GM21528 (cell line): ENCODE data around the gene ASPRV1.

Source experiments
- ATAC-seq: cut with Tn5 transposase; IDR thresholded peaks from one replicate; pipeline ENCODE4 v1.9.1; 2021; ENCODE audit warnings: mild to moderate bottlenecking, moderate library complexity; ENCODE audit not compliant: unreplicated experiment, low FRiP score

The ASPRV1 gene

DNA sequence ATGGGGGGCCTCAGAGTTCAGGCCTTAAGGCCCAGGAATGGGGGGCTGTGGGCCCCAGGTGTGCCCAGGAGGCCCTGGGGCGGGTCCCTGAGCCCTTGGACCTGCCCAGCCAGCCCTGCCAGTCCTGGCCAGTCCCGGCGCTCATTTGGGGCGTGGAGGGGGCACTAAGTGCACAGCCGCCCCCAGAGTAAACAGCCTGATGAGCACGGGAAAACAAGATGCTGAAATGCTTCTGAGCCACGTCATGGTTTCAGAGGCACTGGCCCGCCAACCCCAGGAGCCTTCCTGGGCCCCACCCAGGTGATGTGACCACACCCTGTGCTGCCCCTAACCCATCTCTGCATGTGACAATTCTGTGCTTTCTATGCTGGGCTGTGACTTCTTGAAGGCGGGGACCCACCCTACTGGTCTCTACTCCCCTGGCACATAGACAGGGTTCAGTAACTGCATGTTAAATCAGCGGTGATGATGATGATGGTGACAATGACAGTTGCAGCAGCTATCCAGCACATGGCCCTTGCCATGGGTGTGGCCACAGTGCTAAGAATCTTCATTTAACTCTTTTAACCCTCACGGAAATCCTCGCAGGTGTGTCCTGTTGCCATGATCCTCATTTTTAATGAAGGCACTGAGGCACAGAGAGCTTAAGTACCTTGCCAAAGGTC is 28.1 kb upstream of the ASPRV1 start:
- no peak for ATAC-seq

DNA sequence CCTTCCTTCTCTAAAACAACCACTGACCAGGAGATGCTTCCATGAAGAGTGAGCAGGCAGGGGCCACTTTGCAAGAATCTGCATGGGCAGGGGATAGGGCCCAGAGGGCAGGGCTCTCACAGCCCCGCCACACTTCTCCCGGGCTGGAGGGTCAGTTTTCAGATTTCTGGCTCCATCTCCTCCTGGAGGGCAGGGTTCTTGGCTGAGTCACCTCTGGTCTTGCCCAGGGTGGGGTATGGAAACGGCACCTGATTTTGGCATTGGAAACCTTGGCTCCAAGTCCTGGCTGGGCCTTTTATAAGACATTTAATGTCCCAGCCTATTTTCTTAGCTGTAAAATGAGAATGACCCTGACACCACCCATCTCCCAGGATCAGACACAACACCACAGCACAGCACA is 27.6 kb upstream of the ASPRV1 start:
- ATAC-seq, result no peak

DNA sequence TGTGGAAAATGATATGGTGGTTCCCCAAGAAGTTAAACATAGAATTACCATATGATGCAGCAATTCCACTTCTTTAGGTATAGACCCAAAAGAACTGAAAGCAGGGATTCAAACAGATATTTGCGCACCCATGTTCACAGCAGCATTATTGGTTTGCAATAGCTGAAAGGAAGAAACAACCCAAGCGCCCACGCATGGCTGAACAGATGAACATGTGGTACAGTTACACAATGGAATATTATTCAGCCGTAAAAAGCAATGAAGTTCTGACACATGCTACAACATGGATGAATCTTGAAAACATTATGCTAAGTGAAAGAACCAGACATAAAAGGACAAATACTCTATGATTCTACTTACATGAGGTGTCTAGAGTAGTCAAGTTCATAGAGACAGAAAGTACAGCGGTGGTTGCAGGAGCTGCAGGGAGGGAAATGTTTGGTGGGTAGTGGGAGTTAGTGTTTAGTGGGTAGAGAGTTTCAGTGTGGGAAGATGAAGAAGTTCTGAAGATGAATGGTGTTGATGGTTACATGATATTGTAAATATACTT is 26.7 kb upstream of the ASPRV1 start:
- no peak for ATAC-seq

DNA sequence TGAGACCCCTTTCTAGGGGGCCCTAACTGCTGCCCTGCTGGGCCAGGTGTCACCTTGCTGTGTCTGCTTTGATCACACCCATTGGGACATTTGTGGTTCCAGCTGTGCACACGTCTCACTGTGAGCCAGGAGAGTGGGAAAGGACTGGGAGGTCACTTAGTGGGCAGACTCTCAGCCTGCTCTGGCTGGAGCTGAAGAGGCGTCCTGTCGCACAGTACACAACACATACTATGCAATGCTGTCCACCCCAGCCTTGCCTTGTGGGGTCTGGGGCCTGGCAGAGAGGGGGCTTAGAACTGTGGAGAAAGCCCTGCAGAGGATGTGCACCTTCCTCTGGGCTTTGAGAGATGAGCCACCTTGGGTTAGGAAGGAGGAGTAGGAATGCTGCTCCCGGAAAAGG is 25.3 kb upstream of the ASPRV1 start:
- no peak for ATAC-seq

DNA sequence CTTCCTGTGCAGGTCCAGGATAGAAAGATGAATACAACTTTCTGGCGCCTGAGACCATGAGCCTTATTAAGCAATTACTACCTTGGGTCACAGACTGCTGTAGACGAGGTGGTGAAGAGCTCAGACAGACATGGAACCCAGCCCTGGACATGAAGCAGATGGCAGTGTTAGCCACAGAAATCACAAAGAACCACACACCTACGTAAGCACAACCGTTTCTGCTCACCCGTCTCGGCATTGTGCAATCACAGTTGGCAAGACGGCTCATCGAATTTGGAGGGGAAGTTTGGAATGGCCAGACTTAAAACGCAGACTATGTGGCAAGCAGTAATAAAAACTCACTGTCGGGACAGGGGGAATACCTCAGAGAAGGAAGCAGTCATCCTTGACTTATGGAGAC is 24.3 kb upstream of the ASPRV1 start:
- no peak for ATAC-seq

DNA sequence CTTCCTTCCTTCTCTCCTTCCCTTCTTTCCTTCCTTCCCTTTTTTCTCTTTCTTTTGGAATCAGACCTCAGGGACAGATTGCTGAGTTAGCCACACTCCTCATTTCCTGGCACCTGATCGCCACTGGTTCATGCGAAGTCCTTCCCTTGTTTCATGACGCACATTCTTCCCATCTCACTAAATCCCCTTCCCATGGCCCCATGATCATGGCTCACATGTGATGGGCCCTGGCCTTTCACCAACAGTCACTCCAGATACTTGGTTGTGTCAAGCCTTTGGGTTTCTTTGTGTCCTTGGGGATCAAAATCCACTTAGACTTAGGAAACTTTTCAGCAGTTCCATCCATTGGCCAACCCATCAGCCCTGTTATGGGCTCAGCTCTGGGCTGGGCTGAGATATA is 23.8 kb upstream of the ASPRV1 start:
- no peak for ATAC-seq

DNA sequence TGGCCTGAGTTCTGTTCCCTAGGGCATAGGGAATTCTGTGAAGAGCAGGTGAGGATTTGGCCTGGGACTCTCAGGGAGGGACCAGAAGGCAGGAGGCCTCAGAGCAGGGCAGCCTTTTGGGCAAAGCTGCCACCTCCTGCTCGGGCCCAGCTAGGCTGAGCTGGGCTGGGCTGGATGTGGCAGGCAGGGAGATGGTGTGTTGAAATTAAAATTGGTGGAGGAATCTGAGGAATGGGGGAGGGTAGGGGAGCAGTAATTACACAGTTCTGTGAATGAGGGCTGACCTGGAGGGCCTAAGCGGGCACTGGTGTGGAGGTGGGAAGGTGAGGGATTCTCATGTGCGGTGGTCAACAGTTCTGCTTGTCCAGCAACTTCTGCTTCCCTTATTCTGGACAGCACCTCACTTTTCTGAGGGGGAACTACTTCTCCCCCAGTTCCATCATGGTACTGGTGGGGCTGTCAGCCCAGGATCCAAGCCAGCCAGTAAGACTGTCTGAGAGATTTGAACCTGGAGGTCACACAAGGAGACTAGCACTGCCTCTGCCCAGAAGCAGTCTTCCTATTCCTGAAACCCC is 22.0 kb upstream of the ASPRV1 start:
- no peak for ATAC-seq

DNA sequence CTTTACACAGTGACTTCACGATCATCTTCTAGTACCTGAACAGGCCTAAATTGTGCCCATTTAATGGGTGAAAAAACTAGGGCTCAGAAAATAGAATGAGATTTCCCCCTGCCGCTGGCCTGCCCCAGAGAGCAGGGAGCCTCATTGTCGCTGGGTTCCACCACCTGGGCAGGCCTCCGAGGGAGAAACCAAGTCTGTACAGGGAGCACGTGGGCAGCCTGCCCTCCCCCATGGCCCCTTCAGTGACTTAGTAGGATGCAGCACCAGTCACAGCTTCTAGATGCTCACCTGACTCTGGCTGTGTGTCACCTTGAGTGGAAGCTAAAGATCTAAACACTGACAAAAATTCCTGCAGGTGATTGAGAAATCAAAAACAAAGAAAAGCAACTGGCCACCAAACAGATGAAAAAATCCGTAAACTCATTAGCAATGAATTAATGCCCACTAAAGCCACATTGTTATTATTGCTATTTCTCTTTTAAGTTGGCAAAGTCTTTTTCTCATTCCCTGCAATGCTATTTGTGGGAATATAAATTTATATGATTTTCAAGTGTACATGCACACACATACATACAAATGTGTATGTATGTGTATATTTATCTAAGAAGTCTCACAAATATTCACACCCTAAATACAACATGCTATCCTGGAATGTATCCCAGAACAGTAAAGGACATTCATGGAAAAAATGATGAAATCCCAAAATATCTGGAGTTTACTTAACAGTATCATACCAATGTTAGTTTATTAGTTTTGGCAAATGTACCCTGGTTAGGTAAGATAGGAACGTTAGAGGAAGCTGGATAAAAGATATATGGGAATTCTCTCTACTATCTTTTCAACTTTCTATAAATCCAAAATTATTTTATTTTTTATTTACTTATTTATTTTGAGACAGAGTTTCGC is 18.7 kb upstream of the ASPRV1 start:
- ATAC-seq, result no peak

DNA sequence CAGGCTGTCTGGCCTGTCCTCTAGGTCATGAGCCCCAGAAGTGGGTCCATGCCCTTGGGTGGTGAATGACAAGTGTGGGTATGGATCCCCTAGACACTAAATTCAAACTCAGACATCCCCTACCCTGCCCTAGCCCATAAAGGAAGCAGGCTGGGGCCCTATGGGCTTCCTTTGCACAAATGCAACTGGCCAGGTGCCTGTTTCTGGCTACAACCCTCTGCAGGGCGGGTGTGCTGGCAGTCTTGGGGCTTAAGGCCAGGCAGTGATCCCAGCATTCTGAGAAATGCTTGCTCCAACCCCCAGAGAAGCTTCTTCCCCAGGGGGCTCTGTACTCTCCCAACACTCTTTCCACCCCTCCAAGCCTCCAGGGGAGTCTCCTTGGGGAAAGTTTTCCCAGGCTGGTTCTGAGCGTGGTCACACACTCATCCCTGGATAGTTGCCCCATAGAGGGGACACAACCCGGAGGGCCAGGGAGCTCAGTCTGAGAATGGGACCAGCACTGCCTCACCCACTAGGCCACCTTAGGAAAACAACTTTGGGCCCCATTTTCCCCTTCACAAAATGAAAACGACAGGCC is 16.6 kb upstream of the ASPRV1 start:
- ATAC-seq, result no peak

DNA sequence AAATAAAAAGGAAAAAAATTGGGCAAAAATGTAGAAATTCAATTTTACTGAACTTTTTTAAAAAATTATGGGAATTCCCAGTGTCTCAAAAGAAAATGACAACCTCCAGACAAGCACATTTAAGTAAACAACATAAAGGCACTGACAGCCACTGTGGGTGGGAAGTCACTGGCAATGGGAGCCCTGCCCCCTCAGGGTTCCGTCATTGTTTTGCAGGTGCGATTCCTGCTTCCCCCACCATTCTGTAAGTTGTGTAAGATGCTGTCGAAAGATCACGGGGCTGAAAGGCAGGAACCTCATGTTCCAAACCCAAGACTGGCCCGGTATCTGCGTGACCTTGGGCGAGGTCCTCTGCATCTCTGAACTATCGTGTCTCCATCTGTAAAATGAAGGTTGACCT is 15.8 kb upstream of the ASPRV1 start:
- ATAC-seq, result no peak

DNA sequence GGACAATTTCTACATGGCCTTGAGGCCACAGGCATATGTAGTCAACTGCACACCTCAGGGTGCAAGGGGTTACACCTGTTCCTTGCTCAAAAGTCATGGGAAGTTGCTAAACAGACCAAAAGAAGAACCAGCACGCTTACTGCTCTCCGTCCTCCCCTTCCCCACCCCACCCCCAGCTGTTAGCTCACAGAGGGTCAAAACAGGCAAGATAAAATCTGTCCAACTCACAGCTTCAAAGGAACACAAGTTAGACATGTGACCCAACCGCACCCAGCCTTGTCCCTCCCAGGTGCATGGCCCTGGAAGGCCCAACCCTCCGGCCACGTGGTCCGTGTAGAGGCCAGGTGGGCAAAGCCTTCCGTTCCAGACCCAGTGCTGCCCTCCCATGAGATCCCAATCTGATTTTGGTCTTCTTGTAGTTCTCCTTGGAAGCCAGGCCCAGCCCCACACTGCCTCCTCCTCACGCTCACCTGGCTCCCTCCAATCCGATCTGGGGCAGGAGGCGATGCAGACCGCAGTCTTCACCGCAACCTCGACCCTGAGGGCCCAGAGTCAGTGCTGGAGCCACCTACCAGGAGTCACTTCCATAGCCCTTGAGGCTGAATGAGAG is 14.5 kb upstream of the ASPRV1 start:
- no peak for ATAC-seq

DNA sequence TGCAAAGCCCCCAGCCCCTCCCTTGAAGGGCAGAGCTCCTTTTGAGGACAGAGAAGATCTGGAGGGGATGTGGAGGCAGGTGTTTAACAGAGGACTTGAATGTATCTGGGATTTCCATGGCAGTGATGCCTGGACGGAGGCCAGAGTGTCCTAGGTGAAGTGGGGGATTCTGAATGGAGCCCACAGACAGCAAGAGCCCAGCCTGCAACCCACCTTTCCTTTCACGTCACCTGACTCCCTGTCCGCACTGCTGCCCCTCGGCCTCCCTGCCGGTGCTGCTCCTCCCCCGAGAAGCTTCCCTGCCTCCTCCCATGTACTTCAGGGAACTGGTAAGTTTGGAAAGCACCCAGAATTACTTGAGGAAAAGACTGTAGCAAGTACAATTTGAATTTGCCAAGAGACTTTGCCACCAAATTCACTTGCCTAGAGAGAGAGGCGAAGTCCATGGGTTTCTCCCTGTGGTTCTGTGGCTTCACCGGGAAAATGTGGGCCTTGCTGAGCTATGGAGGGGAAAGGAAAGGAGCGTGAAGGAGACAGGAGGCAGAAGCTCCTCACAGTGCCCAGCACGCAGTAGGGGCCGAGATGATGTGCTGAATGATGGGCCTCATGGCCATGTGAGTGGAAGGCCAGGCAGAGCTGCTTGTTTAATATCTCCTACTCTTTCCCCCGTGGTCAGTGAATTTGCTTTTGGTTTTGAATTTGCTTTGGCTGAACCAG is 13.9 kb upstream of the ASPRV1 start:
- ATAC-seq, result no peak

DNA sequence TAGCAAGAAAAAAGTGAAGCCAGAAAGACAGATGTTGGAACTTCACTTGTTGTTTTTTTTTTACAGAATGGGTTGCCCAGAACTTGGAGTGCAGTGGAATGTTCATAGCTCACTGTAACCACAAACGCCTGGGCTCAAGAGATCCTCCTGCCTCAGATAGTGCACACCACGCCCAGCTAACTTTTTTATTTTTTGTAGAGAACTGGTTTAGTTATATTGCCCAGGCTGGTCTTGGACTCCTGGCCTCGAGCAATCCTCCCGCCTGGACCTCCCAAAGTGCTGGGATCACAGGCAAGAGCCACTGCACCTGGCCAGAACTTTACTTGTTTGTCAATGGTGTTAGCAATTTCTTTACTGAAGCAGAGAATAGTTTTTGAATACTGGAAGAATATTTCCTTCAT is 11.9 kb upstream of the ASPRV1 start:
- ATAC-seq, result no peak

DNA sequence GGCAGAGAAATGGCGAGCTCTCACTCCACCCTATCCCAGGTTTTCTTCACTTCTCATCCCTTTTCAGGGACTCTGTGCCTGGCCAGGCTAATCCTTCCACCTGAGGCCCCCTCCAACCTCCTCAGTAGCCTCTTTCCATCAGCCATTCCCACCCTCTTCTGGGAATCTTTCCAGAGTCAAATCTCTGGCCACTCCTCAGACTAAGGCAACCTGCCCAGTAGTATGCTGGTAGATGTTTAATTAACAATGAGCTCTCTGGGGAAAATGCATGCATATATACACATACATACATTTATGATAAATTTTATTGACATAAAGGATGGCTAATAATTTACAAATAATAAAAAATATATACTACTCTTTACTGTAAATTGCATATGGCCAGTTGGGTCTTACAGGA is 11.4 kb upstream of the ASPRV1 start:
- ATAC-seq, result no peak

DNA sequence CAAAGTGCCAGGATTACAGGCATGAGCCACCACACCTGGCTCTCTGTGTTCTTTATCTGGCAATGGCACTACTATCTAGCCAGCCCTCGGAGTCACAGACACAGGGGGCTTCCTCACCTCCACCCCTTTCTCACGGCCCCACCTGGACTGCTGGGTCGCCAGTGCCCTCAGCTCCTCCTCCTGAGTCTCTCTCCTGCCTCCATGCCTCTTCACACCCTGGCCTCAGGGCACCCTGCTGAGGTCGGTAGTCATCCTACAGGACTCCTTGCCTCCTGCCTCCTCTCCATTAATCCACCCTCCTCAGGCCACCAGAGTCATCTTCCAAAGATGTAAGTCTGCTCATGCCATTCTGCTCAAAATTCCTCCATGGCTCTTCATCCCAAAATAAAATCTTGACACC is 8.6 kb upstream of the ASPRV1 start:
- no peak for ATAC-seq

DNA sequence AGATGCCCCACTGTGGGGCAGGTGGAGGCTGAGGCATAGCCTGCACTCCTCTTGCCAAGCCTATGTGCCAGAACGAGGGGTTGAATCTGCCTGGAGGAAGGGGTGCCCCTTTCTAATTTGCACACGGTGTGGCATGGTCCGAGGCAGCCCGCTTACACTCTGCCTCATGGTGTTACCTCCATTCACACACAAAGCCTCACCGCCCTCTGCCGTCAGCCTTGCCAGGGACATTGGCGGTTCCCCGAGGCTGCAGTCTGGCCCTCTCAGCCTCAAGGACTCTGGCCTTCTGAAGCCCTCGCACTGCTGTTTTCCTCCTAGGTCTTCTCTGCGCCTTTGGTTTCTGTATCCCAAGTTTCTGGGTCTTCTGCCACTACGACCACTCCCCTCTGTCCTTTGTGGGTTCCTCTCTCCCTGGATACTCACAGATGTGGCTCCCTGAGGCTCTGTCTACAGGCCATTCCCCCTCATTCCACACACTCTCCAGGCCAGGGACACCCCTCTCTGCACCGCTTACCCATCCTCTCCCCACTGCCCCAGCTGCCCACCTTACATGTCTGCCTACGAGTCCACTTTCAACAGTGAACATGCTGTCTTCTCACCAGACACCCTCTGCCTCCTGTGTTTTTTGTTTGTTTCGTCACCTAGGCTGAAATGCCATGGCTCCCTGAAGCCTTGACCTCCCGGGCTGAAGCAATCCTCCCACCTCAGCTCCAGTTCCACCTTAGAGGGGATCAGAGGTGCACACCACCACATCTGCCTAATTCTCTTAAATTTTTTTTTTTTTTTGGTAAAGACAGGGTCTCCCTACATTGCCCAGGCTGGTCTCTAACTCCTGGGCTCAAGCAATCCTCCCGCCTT is 7.9 kb upstream of the ASPRV1 start:
- ATAC-seq, result no peak

DNA sequence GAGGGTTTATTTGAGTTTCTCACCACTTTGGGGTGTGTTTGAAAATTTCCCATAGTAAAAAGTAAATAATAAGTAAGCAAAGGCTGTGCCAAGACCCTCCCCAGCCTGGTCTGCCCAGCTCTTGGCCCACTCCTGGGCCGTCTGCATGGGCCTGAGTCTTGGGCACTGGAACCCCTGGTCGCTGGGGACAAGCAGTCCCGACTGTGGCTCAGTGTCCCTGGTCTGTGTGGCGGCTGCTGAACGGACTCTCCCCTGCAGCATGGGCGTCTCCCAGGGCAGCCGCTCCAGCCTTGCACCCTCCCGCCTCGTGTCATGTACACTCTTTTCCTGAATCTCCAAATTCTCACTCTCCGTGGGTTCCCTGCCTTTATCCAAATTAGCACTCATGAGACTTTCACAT is 7.2 kb upstream of the ASPRV1 start:
- no peak for ATAC-seq

DNA sequence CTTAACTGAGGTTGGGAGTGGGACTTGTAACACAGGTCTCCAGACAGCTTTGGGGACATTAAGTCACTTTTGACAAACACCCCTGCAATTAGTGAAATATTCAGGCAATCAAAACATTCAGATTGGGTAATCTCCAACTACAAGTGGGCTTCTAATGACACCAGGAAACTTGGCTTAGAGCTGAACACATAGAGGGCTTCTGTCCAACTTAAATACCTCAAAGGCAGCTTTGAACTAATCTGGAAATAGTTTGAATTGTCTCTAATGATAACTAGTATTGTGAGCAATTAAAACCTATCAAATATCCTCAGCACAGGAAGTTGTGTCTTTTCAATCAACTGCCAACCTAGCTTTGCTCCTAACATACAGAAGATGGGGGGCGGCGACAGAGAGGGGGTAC is 5.1 kb upstream of the ASPRV1 start:
- no peak for ATAC-seq

DNA sequence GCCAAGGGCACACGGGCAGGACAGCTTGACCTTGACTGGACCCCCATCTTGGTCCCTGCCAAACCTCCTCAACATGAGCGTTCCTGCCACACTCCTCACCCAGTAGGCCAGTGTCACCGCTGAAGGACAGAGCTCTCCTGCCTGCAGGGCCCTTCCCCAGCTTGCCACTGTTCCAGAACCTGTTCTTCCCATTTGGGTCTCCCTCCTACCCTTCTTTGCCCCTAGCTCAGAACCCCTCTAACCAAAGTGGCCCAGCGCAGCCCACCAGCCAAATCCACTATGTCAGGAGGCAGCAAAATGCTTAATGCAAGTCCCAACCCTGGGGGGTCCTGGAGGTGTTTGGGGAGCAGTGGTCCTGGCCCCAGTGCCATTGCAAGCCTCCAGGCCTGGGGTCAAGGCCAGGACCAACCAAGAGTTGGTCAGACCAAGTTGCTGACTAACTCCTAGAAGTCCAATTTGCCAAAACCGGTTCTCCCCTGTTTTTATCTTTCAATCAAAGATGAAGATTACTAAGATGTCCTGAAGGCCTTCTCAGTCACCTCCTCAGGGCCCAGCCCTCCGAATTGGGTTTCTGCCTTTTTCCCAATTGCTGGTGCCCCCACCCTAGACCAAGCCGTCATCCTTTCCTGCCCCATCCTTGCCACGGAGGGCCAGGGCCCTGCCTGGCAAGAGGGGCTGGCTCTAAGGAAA is 4.5 kb upstream of the ASPRV1 start:
- no peak for ATAC-seq
